ENCODE data around the gene SV2C.
"Not testable (repeated sequence)": the region's sequence is repeated elsewhere in the genome, so short reads cannot be mapped to it uniquely, and the experiment has no call there.

The SV2C gene

GRCh38 chr5:76083555-76084495 is 642 bp downstream of the SV2C start:
- Histone ChIP-seq H3K27ac (ENCODE audit: low read length) (no peak overlapping the region), H3K79me2 (ENCODE audit: low read length) (no peaks in the 10 kb centered on the region), H3K36me3 (replicated peaks; ENCODE audit: low read depth, low read length) (no peaks in the 10 kb centered on the region), H4K20me1 (ENCODE audit: insufficient read depth, low read length) (no peaks in the 10 kb centered on the region), H3K27me3 (ENCODE audit: low read depth, low read length) (no peaks in the 10 kb centered on the region), H3K4me2 (ENCODE audit: low read length) (no peak overlapping the region), H3K4me1 (ENCODE audit: low read length) (no peaks in the 10 kb centered on the region), H3K9me3 (ENCODE audit: insufficient read depth, low read length) (no peaks in the 10 kb centered on the region), H3K9ac (ENCODE audit: low read length) (no peak overlapping the region), H2AFZ (ENCODE audit: low read depth, low read length) (no peak overlapping the region), H3K4me3 (ENCODE audit: low read length) (no peak overlapping the region)
- TF ChIP-seq CTCF (IDR thresholded peaks at IDR 0.05; ENCODE audit: low read depth, low read length) (no peak), EZH2phosphoT487 (IDR thresholded peaks at IDR 0.05; ENCODE audit: low read depth) (no peak)

- TF ChIP-seq EZH2phosphoT487 (IDR thresholded peaks at IDR 0.05; ENCODE audit: low read depth) (no peak), CTCF (IDR thresholded peaks at IDR 0.05; ENCODE audit: low read depth, low read length) (no peak)
- Histone ChIP-seq H3K9me3 (ENCODE audit: insufficient read depth, low read length) (no peaks in the 10 kb centered on the region), H3K27ac (ENCODE audit: low read length) (no peak overlapping the region), H2AFZ (ENCODE audit: low read depth, low read length) (no peak overlapping the region), H4K20me1 (ENCODE audit: insufficient read depth, low read length) (no peaks in the 10 kb centered on the region), H3K9ac (ENCODE audit: low read length) (no peak overlapping the region), H3K4me2 (ENCODE audit: low read length) (no peak overlapping the region), H3K27me3 (ENCODE audit: low read depth, low read length) (no peaks in the 10 kb centered on the region), H3K79me2 (ENCODE audit: low read length) (no peaks in the 10 kb centered on the region), H3K36me3 (replicated peaks; ENCODE audit: low read depth, low read length) (no peaks in the 10 kb centered on the region), H3K4me3 (ENCODE audit: low read length) (no peak overlapping the region), H3K4me1 (ENCODE audit: low read length) (no peaks in the 10 kb centered on the region)
Measured at GRCh38 chr5:76084496-76085242, 1.5 kb downstream of the SV2C start.

GRCh38 chr5:76085243-76085579 is 2.0 kb downstream of the SV2C start:
- no peak for TF ChIP-seq EZH2phosphoT487 (IDR thresholded peaks at IDR 0.05; ENCODE audit: low read depth)
- no peak for TF ChIP-seq CTCF (IDR thresholded peaks at IDR 0.05; ENCODE audit: low read depth, low read length)
- no peaks in the 10 kb centered on the region for H3K79me2 ChIP-seq (ENCODE audit: low read length)
- H3K4me1 ChIP-seq (ENCODE audit: low read length) = no peaks in the 10 kb centered on the region
- H3K4me3 ChIP-seq (ENCODE audit: low read length) = no peak overlapping the region
- H3K9me3 ChIP-seq (ENCODE audit: insufficient read depth, low read length) = no peaks in the 10 kb centered on the region
- H4K20me1 ChIP-seq (ENCODE audit: insufficient read depth, low read length) = no peaks in the 10 kb centered on the region
- H3K27ac ChIP-seq (ENCODE audit: low read length) = no peak overlapping the region
- no peak overlapping the region for H3K9ac ChIP-seq (ENCODE audit: low read length)
- no peaks in the 10 kb centered on the region for H3K27me3 ChIP-seq (ENCODE audit: low read depth, low read length)
- H3K36me3 ChIP-seq (replicated peaks; ENCODE audit: low read depth, low read length) = no peaks in the 10 kb centered on the region
- no peak overlapping the region for H2AFZ ChIP-seq (ENCODE audit: low read depth, low read length)
- H3K4me2 ChIP-seq (ENCODE audit: low read length) = no peak overlapping the region

- Histone ChIP-seq H3K79me2 (ENCODE audit: low read length) (no peaks in the 10 kb centered on the region), H3K4me3 (ENCODE audit: low read length) (no peak overlapping the region), H3K4me1 (ENCODE audit: low read length) (no peaks in the 10 kb centered on the region), H3K9me3 (ENCODE audit: insufficient read depth, low read length) (no peaks in the 10 kb centered on the region), H3K9ac (ENCODE audit: low read length) (no peak overlapping the region), H3K36me3 (replicated peaks; ENCODE audit: low read depth, low read length) (no peaks in the 10 kb centered on the region), H2AFZ (ENCODE audit: low read depth, low read length) (no peak overlapping the region), H3K4me2 (ENCODE audit: low read length) (no peak overlapping the region), H4K20me1 (ENCODE audit: insufficient read depth, low read length) (no peaks in the 10 kb centered on the region), H3K27me3 (ENCODE audit: low read depth, low read length) (no peaks in the 10 kb centered on the region), H3K27ac (ENCODE audit: low read length) (no peak overlapping the region)
- TF ChIP-seq CTCF (IDR thresholded peaks at IDR 0.05; ENCODE audit: low read depth, low read length) = no peak
- no peak for TF ChIP-seq EZH2phosphoT487 (IDR thresholded peaks at IDR 0.05; ENCODE audit: low read depth)
Measured at GRCh38 chr5:76086095-76086494, 2.9 kb downstream of the SV2C start.

- H3K4me2 ChIP-seq (ENCODE audit: low read length); H3K79me2 ChIP-seq (ENCODE audit: low read length); H2AFZ ChIP-seq (ENCODE audit: low read depth, low read length); H3K4me1 ChIP-seq (ENCODE audit: low read length); H3K27ac ChIP-seq (ENCODE audit: low read length); H3K9me3 ChIP-seq (ENCODE audit: insufficient read depth, low read length); H3K9ac ChIP-seq (ENCODE audit: low read length); H4K20me1 ChIP-seq (ENCODE audit: insufficient read depth, low read length); H3K36me3 ChIP-seq (replicated peaks; ENCODE audit: low read depth, low read length); H3K27me3 ChIP-seq (ENCODE audit: low read depth, low read length); H3K4me3 ChIP-seq (ENCODE audit: low read length): not testable (repeated sequence)
Measured at GRCh38 chr5:76089156-76089555, 6.0 kb downstream of the SV2C start.
